Endothelial cell of hepatic sinusoid (primary cell): Measurements from ENCODE around the gene NR3C2.
"Not testable (repeated sequence)": the region's sequence is repeated elsewhere in the genome, so short reads cannot be mapped to it uniquely, and the experiment has no call there.

Source experiments
- in situ Hi-C: cut with HindIII; loops from 2 replicates; pipeline ENCODE4 v1.10.0; 2017; ENCODE audit warnings: low sequenced_read_pairs

Gene NR3C2

DNA sequence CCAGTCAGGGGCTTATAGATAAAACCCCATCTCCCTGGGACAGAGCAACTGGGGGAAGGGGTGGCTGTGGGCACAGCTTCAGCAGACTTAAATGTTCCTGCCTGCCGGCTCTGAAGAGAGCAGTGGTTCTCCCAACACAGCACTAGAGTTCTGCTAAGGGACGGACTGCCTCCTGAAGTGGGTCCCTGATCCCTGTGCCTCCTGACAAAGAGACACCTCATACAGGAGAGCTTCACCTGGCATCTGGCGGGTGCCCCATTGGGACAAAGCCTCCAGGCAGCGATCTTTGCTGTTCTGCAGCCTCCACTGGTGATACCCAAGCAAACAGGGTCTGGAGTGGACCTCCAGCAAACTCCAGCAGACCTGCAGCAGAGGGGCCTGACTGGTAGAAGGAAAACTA lies 359.1 kb downstream of the NR3C2 start:
- in situ Hi-C loops: not testable (repeated sequence)

DNA sequence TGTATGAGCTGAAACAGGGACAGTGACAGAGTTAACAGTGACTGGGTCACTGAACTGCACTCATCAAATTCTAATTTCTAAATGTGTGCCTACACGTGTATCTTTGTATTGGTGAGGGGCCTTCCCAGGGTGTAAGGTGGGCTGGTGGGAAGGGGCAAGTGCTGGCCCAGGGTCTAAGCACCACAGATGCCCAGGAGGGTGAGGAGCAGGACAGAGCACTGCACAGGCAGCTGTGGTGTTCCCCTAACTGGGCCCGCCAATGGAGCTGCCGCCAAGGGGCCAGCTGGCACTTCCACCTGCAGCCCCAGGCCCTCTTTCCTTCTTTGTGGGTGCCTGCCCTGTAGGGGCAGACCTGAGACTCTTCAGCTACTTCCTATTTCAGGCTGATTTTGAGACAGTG lies 360.5 kb downstream of the NR3C2 start:
- in situ Hi-C loops: no loop called here

DNA sequence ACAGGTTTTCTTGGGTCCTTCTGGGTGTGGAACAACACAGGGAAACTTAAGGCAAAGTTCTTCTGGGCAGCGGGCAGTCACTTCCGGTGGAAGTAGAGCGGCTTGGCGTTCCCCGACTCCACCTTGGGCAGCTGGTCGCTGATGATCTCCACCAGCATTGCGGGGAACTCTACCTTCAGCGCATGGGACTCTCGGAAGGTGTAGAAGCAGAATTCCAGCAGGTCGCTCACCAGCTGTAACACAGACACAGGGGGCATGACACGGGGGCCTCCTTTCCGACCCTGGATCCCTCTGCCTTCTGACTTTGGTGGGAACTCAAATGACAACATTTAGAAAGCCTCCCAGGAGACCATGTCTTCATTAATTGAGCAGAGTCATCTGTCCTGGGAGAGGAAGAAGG lies 360.9 kb downstream of the NR3C2 start:
- in situ Hi-C loops: no loop called here

DNA sequence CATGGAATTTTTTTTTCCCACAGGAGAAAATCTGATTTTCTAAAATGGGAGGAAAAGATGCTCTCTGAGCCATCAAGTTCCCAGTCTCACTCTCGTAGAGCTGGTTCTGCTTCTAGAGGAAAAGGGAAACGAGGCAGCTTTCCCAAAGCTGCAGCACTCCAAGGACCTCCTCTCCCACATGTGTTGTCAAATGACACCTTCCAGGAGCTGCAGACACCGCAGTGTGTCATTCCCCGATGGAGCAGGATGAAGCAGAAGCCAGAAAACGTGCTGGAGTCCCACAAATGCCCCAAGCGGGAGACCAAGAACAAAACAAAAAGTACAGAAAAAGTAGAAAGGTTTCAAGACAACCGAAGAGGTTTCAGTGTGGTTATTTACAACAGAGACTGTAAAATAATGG lies 362.3 kb downstream of the NR3C2 start:
- in situ Hi-C loops: no loop called here

DNA sequence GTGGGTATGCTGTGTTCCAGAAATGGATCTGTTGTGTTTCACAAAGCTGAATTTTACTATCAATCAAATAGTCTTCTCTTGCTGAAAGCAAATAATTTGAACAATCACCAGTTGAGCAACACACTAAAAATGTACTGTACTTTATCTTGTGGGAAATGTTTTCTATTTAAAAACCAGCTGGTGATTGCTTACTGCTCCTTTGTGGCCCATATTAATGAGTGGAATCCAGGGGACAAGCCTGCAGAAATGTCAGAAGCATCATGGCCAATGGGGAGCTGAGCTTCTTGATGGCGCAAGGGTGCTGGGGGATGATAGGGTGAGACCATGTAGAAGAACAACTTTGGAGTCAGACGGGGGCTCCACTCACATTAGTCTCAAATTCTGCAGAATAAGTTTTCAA lies 364.2 kb downstream of the NR3C2 start:
- in situ Hi-C loops: no loop called here

DNA sequence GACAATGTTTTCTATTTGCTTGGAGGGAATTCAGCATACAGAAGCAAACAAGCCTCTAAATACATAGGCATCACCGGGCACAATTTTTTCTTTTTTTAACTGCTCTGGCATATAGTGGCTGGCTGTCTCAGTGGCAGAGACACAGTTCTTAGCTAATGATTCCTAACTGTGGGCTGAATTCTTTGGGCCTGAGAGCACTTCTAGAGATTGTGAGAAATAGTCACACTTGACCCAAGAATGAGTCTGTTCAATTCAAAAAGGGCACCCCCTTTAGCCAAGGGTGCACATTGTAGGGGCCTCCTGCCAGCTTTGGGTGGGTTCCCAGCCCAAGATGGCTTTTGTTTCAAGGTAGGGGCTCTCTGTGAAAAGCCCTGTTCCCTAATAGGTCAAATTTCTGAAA lies 364.6 kb downstream of the NR3C2 start:
- in situ Hi-C loops: no loop called here

DNA sequence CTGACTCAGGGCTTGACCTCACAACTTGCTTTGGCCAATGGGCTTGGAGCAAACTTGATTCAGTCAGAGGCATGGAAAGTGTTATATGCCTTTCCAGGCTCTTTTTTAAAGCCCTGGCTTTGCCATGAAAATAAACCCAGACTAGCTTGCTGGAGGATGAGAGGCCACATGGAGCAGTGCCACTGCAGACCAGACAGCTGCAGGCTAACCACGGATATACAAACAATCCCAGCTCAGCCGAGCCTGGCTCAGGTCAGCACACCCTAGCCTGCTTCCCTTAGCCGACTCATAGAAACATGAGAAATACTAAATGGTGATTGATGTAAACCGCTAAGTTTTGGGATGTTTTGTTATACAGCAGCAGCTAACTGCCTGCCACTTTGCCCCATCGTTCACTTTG lies 365.2 kb downstream of the NR3C2 start:
- in situ Hi-C loops: no loop called here

DNA sequence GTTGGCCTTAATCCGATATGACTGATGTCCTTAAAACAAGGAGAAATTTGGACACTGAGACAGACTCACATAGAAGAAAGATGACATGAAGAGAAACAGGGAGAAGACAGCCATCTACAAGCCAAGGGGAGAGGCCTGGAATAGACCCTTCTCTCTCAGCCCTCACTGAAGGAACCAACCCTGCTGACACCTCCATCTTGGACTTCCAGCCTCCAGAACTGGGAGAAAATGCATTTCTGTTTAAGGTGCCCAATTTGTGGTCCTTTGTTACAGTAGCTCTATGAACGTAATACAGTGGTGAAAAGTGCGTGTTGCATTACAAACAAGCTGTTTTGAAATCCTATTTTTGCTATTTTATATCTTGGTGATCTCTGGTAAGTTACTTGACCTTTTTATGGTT lies 366.8 kb downstream of the NR3C2 start:
- in situ Hi-C loops: no loop called here

DNA sequence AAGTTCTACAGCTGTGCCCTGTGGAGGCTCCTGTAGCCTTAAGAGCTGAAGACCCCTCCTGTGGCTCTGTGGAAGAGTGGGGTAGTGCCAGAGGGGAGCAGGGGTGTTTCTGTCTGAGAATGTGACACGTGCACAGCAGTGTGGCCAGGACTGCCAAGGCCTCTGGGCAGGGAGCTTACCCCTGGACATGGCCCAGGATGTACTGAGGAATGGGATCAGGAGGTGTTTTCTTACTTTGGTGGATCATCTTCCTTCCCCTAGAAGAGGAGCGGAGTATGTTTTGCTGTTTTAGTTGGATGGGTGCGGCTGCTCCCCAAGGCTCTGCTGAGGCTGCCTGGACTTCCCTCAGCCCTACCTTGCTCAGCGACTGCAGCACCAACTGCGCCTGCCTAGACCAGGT lies 367.8 kb downstream of the NR3C2 start:
- in situ Hi-C loops: no loop called here

DNA sequence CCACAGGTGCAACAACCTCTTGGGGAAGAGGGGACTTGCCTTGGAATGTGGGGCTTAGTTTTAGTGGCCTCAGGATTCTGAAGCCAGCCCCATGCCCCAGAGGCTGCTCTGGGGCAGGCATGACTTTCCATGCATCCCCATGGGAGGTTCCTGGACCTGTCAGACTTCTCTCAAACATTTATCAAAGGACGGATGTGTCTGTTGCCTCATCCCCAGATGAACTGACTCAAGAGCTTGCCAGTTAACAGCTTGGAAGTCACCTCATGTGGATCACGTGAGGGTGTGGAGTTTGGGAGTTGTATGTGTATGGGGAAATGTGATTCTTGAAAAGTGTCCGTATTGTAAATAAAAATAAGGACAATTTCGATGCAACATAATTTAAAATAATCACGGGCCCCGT lies 368.9 kb downstream of the NR3C2 start:
- in situ Hi-C loops: no loop called here

DNA sequence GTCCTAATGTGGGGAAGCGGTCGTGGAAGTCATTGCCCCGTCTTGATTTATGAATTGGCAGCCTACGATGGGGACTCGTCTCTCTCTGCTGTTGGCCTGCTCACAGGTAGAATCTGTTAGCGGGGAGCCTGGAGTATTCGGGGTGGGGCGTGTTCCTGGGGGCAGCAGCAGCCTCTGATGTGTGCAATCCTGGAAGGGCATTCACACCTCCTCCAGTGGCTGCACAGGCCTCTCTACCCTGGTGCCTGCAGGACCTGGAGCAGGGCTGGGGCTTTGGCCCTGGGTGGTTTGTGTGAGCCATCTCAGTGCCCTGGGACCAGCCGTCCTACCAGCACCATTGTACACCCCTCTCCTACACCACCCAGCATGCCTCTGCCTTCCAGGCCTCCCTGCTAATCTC lies 369.4 kb downstream of the NR3C2 start:
- in situ Hi-C loops: no loop called here

DNA sequence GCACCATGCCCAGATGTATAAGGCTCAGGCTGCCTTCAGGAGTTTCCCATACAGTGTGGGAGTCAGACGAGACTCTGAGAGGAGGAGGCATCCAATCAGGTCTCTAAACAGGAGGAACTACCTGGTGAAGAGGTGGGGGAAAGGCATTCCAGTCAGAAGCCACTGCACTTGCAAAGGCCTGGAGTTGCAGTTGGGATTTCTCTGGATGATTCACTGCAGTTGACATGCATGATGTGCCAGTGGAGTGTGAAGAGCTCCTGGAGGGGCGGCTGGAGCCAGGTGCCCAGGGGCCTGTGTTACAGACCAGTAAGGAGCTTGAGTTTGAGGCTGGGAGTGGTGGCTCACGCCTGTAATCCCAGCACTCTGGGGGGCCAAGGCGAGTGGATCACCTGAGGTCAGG lies 371.2 kb downstream of the NR3C2 start:
- in situ Hi-C loops: no loop called here

DNA sequence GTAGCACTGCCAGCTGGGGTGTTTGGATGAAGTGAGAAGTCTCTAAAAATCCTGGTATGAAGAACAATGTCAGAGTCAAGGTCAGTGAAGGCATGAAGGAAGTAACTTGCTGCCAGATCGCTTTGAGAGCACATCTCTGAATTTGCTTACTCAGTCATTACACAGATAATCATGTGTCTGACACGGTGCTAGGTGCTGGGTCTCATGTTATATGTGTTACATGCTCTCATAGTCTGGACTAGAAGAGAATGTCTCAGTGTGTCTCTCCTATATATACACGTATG lies 372.4 kb downstream of the NR3C2 start:
- in situ Hi-C loops: no loop called here

DNA sequence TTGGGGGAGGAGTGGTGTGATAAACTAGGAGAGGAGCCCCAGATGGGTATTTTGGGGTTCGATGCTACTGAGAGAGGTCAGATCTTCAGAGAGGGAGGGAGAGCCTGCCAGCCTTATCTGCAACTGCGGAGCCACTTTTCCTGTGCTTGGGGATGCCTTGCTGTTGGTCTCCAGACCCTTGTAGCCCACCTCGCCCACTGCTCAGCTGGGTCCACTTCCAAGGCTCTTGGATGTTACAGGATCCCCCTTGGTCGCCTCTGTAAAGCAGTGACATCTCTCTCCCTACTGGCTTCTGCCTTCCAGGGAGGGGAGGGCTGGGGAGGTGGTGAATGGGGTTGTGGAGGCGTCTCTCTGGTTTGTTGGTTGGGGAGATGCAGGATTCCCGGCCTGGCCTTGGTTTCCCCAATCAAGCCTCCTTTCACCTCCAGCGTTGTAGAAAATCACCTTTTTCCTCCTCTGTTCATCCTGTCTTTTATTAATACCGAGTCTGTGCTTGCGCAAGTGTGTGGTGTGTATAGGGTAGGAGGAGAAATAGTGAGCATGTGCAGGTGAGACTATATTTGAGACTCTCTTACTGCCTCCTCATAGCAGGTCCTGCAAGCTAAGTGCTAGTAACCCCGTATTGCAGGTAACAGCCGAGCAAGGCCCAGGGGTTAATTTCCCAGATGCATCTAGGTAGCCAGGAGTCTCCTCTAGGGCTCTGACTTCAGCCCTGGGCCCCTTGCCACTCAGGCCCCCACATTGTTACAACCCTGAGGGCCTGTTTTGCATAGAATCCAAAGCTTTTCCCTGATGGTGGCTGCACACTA lies 372.9 kb downstream of the NR3C2 start:
- in situ Hi-C loops: no loop called here

DNA sequence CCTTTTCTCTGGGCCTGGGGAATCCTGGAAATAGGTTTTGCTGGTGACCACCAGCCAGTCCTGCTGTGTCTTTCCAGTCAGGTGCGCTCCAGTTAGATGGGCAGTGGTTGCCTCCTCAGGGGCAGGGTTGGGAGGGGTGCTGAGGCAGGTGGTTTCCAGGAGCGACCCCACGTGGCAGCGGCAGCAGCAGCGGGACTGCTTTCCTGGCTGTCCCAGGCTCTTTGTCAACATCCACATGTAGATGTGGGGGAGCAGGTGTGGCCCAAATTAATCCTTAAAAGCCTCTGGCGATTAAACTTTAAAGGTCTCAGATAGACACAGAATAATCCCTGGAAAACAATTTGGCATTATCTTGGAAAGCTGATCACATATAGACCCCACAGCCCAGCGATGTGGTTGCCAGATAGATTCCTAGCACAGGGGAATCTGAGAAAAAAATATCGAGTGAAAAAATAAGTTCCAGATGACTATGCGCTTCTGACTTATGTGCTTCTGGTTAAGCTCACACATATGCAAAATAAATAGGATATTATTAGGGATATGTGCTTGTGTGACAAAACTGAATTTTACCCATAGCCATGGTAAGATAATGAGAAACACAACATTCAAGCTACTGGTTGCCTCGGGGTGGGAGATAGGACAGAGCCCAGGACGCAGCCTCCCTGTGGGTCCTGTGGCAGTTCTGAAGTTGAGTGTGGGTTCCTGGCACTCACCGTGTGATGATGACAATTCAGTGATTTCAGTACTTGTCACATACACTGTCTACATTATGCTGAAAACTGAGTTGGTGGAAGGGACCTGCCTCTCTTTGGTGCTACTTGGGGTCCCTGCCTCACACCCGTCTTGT lies 373.9 kb downstream of the NR3C2 start:
- in situ Hi-C loops: no loop called here

DNA sequence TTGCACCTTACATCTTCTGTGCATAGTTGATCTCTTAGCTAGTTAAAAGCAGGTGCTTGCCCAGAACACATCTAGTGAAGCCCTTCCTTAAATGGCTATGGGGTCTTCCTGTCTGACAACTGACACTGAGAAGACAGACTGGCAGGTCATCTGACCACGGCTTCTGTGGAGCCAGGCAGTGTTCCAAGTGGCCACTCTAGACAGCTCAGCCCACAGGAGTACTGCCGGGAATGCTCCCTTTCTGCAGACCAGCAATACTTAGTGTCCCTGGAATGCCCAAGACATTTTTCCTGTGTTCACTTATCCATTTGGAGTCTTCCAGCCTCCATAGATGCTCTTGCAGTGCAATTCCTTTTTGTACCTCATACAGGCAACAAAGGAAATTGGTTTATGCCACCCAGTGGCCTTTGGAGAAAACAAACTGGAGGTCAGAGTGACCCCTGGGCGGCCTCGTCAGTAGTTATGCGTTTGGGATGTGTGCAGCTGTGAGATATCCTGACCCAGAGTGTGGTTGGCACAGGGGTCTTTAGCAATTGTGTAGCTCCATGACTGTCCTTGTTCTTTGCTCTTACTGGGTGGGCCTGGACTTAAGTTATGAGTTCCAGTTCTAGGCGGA lies 374.8 kb downstream of the NR3C2 start:
- in situ Hi-C loops: no loop called here

DNA sequence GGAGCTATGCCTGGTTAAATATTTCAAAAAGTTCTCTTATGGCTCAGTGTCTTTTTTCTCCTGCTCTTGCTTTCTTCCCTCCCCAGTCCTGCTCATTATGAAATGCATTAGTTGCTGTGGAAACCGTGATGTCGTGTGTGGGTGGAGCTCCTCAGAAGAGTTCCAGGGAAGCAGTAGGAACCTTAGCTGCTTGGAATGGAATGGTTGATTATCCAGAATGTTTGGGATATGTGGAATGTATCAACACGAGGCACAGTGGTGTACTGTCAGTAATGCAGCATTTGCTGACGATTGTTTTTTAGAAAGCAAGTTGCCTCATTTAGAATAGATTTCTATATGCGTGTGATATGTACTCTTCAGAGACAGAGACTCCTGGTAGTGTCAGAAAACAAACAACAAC lies 377.1 kb downstream of the NR3C2 start:
- in situ Hi-C loops: no loop called here

DNA sequence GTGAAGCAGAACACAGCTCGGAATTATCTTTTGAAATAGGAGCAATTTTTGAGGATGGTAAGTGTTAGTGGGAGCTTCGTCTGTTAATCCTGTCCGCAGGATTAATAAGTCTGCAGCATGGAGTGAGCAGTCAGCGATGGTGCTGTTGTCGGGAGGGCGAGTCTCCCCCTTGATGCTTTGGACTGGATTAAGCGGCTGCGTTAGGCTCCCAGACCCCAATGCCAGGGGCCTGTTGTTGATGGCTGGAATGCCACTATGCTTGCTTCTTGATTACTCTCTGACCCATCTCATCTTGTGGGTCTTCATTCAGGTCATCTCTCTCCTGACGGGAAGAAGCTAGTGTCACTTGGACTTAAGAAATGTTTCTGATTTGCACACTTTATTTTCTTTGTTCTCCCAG lies 377.8 kb downstream of the NR3C2 start:
- in situ Hi-C loops: no loop called here

DNA sequence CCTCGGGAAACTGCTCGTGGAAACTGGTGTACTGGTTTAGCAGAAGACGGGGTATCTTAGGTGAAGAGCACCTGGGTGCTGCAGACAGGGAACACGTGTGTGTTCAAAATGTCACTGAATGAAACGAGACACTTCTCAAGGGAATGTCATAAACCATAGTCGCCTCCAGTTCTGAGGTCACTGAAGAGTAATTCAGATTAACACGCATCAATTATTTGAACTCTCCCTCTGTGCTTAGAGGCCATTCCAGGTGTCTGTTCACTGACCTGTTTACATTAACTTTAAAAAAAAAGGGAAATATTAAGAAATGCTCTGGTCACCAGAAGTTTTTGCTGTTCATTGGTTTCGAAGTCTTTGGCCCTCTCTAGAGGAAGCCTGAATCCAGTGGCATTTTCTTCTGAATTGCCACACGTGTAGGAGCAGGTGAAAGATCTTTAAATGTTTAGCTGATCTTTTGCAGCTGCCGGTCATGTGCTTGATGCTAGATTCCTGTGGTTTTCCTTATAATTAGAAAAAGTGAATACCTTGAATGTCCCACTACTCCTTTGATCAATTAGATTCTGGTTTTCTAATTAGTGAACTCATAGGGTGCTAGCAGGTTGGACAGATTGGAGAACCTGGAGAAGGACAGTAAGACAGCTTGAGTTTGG lies 379.8 kb downstream of the NR3C2 start:
- in situ Hi-C loops: no loop called here

DNA sequence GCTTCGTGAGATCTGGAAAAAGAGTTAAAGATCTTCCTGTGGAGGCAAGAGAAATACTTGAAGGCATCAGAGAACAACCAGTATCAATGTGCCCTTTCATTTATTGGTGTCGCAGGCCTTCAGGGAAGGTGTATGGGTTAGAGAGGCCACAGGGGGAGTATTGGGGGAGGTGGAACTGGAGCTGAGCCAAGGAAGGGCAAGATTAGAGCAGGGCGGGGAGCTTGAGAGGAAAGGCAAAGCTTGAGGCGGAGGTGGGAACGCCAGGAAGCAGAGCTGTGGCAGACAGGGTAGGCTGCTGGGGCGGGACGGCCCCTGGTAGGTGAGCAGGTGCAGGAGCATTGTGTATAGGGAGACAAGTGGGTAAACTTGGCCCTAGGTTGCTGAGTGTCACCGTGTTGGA lies 380.4 kb downstream of the NR3C2 start:
- in situ Hi-C loops: no loop called here

DNA sequence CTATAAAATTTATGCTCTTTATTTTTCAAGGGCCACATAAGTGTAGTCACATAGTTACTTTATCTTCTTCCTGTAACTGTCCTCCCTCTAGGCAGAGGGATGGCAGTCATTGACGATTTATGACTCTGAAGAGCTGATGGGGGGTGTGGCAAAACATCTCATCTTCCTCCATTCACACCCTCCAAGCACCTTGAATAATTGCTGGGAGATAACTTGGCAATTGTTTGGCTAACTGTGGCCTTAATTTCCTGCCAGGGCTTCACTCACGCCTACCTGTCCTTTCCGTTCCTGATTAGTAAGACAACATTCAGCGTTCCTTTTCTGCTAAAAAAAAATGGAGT lies 381.1 kb downstream of the NR3C2 start:
- in situ Hi-C loops: no loop called here
